Activated CD4-positive, alpha-beta T cell treated with anti-CD3 and anti-CD28 coated beads, Interleukin-2, amount 50 U/mL, for 24 hours (primary cell): ENCODE data around the gene MGMT.

ENCODE experiments used
- DNase-seq, 2 donors: peaks; one replicate each; pipeline ENCODE4 v3.0.0-alpha.2; 2020; ENCODE audit warnings: low read depth in 1 of 2, low spot score in 1 of 2

The MGMT gene

GRCh38 chr10:129755621-129756020 is 288.6 kb downstream of the MGMT start:
- no peak for DNase-seq

GRCh38 chr10:129756912-129757901 is 290.2 kb downstream of the MGMT start:
- no peak for DNase-seq

GRCh38 chr10:129758207-129759021 is 291.4 kb downstream of the MGMT start:
- DNase-seq, result no peak

GRCh38 chr10:129759214-129760002 is 292.4 kb downstream of the MGMT start:
- no peak for DNase-seq

DNA sequence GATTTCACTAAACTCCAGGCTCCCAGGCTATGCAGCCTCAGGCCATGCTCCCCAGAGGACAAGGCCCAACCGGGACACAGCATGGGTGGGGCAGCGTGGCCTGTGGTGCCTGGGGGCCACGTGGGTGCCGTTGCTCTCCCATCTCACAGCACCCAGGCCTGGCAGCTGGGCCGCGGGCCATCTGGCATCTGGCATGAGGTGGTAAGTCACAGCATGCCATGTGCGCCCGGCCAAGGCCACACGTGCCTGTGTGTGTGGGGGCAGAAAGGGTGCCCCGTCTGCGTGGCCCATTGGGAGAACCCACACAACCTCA is 292.9 kb downstream of the MGMT start:
- DNase-seq, result no peak

GRCh38 chr10:129760416-129760815 is 293.4 kb downstream of the MGMT start:
- DNase-seq, result no peak

GRCh38 chr10:129761197-129761972 is 294.3 kb downstream of the MGMT start:
- no peak for DNase-seq

- no peak for DNase-seq
Measured at GRCh38 chr10:129761981-129762956, 295.2 kb downstream of the MGMT start.

GRCh38 chr10:129764011-129764900 is 297.2 kb downstream of the MGMT start:
- DNase-seq, result no peak

GRCh38 chr10:129764901-129765663 is 298.0 kb downstream of the MGMT start:
- DNase-seq, result no peak

DNA sequence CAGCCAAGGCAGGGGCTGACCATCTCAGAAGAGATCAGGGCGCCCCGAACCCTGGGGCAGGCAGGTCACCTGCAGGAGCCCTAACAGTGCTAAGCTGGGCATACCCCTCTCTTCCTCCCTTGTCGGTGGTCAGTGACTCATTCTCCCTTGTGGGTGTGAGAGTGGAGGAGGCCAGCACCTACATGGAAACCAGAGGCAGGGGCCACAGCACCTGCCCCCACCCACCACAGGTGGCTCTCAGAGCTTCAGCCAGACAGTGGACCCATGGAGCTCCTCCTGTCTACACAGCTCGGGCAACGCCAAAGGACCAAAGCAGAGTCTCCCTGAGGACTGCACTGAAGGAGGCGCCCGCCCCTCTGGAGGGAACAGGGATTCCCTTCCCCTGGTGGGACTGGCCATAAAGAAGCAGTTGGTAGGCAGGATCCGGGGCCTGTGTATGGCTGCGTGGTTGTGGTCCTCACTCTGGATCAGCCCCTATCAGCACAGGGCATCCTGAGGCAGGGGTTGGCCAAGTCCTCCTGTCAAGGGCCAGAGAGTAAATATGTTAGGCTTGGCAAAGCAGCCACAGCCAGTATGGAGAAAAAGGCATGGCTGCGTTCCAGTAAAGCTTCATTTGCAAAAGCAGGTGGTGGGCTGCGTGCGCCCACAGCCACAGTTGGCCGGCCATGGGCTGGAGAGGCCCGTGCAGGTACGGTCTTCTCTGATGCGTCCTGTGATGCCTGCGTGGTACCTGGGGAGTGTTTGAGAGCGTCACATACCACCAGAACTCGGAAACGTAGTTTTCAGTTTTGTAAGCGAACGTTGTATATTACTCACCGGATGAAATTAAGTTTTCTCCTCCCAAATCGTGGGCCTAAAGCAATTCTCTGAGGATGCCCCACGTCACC is 298.9 kb downstream of the MGMT start:
- no peak for DNase-seq

GRCh38 chr10:129766611-129767550 is 299.8 kb downstream of the MGMT start:
- DNase-seq, result no peak

DNA sequence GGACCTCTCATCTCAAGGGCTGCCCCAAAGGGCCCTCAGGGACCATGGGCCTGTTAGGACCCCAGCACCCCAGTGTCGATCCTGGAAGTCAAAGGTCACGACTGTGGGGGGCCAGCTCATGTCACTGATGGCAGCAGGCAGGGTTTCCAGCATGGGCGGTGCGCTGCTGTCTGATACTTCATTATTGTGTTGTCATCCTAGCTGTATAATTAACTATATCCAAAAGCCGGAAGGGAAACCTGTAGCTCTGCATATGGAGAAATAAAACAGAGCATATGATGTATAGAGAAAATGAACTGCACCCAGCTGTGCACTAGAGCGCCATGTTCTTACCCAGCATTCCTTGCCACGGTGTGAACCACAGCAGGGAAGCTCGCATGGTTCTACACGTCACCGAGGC is 300.7 kb downstream of the MGMT start:
- no peak for DNase-seq

GRCh38 chr10:129768437-129769355 is 301.7 kb downstream of the MGMT start:
- no peak for DNase-seq
